Activated CD4-positive, alpha-beta T cell treated with anti-CD3 and anti-CD28 coated beads, Interleukin-2, Interleukin-4, amounts not matched to agents 100 ng/mL and 50 ng/mL, durations not matched to agents 16 hours and 8 hours (primary cell): ENCODE data around the gene WWOX.

Experiments
- DNase-seq: peaks from one replicate; pipeline ENCODE4 v3.0.0-alpha.2; 2020; ENCODE audit warnings: low spot score

The WWOX gene

DNA sequence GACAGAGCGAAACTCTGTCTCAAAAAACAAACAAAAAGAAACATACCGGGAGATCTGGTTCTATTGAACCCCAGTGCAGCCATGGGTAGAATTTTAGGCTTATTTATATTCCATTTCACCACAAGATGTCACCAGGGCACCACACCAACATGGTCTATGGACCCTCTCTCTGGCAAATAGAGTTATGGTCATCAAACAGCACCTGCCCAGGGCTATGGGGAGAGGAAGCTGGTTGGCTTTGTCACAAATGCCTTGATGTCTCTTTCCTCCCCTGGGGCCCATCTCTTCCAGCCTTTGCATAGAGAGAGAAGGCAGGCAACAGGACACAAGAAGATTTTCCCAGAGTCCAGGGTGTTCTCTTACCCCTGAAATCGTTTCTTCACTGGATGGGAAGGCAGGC, 128.4 kb downstream of the WWOX start:
- DNase-seq = no peak

- DNase-seq = no peak
Observed at GRCh38 chr16:78228704-78229103, 129.2 kb downstream of the WWOX start.

- no peak for DNase-seq
Observed at GRCh38 chr16:78230832-78231231, 131.4 kb downstream of the WWOX start.

DNA sequence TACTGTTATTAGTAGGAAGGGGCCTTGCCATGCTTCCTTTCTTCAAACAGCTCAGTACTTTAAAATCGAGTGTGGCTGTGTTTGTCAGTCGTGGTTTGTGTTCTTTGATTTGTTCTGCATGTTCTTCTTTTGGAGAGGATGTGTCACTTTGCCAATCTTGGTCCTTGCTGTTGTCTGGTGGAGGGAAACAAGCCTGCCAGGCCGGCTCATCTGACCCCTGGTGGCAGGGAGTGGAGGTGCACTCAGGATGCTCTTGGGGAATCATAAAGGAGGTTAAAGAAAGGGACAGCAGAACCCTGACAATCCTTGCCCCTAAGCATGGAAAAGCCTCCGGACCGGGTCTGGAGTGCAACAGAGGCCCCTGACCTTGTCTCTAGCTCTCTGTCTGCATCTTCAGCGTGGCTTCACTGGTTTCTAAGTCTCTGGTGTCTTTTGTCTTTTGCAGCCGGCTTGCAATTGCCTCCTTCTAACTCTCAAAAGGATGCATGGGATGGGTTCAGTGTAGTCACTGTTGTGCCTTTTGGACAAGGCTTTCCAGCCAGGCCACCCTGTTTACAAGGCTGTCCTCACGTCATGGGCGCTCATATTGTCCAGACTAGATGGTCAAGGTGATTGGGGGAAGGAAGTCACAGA, 135.8 kb downstream of the WWOX start:
- peak; percentile 68 for DNase-seq

DNA sequence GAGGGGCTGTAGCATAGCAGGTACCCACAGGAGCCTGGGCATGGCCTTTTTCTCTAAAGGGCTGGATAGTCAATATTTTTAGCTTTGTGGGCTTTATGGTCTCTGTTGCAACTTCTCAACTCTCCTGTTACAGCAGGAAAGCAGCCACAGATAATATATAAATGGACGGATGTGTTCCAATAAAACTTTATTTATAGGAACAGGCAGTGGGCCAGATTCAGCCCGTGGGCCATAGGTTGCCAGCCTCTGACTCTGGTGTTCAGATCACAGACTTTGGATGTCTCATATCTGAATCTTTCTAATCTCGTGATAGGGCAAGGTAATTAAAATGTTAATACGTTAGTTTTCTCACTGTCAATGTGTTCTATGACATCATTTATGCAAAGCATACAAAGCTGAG, 136.4 kb downstream of the WWOX start:
- DNase-seq = no peak

DNA sequence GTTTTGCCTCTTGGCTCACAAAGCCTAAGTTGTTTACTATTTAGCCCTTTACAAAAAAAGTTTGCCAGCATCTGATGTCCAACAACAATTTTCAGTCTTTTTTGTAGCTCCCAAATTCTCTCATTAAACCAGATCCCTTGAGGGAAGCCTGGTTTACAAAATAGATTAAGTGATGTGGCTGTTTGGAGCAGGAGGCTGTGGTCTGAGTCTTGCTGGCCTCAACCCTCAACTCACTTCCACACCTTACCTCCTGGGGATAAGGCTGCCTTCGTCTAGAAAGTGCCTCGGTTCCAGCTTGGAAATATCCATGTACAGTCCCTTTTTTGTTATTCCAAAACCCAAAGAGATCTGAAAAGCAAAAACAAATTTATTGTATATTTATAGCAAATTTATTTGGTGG, 138.4 kb downstream of the WWOX start:
- DNase-seq = no peak

DNA sequence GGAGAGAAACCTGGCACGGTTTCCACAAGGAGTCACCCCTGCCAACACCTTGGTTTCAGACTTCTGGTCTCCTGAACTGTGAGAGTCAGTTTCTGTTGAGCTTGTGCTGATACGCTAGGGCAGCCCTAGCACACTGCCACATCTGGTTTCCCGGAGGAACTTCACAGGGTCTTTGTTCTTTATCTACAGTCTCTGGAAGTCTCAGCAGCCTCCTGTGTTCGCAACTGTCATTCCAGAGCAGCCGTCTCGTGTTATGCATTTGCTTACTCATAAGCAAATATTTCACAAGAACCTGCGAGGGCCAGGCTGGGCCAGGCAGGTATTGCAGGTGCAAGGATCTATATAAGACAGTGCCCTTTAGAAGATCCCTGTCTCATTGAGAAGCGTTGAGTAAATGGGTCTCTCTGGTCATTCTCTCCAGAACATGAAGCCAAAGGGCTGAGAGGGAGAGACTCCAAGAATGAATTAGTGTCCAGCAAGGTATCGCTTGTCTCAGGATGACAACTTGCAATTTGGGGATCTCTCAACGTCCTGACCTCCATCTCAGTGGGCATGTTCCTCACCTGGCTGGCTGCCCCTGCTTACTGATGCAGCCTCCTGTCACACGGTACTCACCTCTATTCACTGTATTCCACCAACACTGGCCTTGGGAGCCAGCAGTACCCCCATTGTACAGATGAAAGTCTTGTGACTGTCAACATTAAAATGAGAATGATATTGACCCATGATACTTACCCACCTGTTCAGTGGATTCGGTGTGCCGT, 141.2 kb downstream of the WWOX start:
- DNase-seq = no peak

DNA sequence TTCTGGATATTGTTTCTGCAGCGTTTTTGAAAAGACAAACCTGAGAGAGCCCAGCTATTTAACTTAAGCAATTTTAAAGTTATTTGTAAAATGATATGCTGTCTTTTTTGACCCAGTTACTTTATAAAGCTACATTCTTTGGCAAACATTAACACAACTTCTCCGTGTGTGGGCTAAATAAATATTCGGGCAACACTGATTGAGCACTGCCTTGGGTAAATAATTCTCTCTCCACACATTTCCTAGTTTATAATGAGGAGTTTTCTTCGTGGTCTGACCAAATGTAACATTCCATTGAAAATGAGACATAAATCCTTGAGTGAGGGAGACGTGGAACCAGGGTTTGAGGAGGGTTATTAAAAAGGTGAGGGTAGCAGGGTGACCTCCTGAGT, 142.8 kb downstream of the WWOX start:
- no peak for DNase-seq

GRCh38 chr16:78244131-78244895, 144.9 kb downstream of the WWOX start:
- no peak for DNase-seq

- DNase-seq = no peak
Observed at GRCh38 chr16:78246559-78246958, 147.1 kb downstream of the WWOX start.

DNA sequence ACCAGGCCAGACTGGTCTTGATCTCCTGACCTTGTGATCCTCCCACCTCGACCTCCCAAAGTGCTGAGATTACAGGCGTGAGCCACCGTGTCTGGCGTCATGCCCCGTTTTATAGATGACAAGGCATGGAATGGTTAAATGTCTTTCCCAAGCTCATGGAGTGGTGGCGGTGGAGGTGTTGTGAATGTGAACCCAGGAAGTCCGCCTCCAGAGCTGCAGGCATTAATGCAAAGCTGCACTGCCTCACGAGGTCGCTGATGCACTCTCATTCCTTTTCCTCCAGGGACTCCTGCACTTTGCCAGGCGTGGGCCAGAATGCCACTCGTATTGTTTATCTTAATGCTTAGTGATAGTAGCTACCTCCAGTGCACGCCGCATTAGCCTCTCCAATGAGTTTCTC, 149.6 kb downstream of the WWOX start:
- no peak for DNase-seq

GRCh38 chr16:78249832-78250231, 150.4 kb downstream of the WWOX start:
- no peak for DNase-seq

DNA sequence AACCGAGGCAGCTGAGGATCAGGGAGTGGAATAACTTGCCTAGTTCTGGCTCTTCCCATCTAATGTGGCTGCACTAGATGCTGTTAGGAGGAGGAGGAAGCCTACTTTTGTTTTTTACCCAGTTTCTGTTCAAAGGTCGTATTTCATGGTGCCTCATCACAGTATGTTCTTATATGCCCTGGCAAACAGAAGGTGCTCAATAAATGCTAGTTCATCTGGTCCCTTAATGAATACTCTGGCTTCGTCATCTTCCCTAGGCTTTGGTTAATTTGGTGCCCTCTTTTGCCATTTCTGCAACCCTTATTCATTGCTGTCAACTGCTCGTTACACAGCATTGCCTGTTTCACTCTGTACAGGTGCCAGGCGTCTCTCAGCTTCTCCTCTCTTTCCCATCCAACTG, 151.7 kb downstream of the WWOX start:
- no peak for DNase-seq

- DNase-seq = no peak
Observed at GRCh38 chr16:78252757-78253156, 153.3 kb downstream of the WWOX start.

- no peak for DNase-seq
Observed at GRCh38 chr16:78254841-78255240, 155.4 kb downstream of the WWOX start.

- no peak for DNase-seq
Observed at GRCh38 chr16:78256686-78257375, 157.4 kb downstream of the WWOX start.

DNA sequence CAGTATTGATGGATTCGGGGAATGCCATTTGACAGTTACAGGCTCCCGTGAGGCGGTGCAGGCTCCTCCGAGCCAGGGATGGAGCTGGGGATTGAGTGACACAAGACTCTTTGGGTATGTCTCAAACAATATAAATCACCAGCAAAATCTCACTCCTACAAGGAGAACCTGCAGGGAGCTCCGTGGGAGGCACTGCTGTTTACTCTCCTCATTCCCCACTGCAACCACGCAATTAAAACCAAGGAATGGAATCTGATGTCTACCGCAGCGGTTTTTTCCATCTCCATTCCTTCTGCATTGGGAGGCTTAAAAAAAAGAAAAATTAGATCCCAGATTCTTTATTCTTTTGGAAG, 157.9 kb downstream of the WWOX start:
- DNase-seq = no peak

GRCh38 chr16:78258375-78259065, 159.1 kb downstream of the WWOX start:
- DNase-seq = no peak

- DNase-seq = no peak
Observed at GRCh38 chr16:78259873-78260272, 160.4 kb downstream of the WWOX start.

- no peak for DNase-seq
Observed at GRCh38 chr16:78264642-78265041, 165.2 kb downstream of the WWOX start.

DNA sequence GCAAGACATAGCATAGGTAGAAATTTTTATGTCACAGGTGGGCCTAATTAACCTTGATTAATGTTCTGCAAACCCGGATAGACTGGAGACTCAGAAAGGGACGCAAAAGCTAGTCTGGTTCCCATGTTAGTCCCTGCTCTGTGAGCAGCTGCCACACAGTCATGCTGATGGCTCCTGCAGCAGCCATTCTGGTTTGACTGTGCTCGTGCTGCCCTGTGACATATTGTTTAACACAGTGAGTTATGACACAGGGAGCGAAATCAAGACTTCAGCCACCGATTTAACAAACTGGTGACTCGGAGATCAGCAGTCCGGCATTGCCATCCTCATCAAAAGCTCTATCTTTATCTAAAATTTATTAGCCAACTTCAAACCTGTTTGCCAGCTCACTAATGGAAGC, 169.8 kb downstream of the WWOX start:
- no peak for DNase-seq

- DNase-seq = no peak
Observed at GRCh38 chr16:78271981-78272380, 172.5 kb downstream of the WWOX start.
